PFSK-1 (cell line): Measurements from ENCODE around the gene GTF2F2.

Experiments
- FOXP2 ChIP-seq: optimal IDR thresholded peaks from 2 replicates; pipeline ENCODE3; 2011; ENCODE audit warnings: borderline replicate concordance, control low read depth, inconsistent platforms; ENCODE audit not compliant: insufficient read depth; ENCODE audit errors: extremely low read length, extremely low read depth
- POLR2AphosphoS5 ChIP-seq: IDR thresholded peaks from 2 replicates; pipeline ENCODE4 v1.6.1; 2012; ENCODE audit warnings: low read depth, mild to moderate bottlenecking, control low read depth, low read length, moderate library complexity
- SIN3A ChIP-seq: IDR thresholded peaks from 2 replicates; pipeline ENCODE4 v1.6.1; 2012; ENCODE audit warnings: mild to moderate bottlenecking, low read length, moderate library complexity, borderline replicate concordance; ENCODE audit not compliant: insufficient read depth
- TAF1 ChIP-seq: IDR thresholded peaks from 2 replicates; pipeline ENCODE4 v1.6.1; 2012; ENCODE audit warnings: low read length, control low read depth, borderline replicate concordance; ENCODE audit not compliant: insufficient read depth
- TF ChIP-seq, protein P1 (sequence below), 2 experiments: IDR thresholded peaks; 2 replicates each; pipeline versions ENCODE4 v1.6.1 to v1.8.0; 2011 to 2012; ENCODE audit warnings: low read depth in 2 of 2, low read length in 2 of 2, control low read depth in 1 of 2, inconsistent platforms in 1 of 2, mild to moderate bottlenecking in 1 of 2, moderate library complexity in 1 of 2; ENCODE audit not compliant: insufficient read depth in 1 of 2

DNA sequence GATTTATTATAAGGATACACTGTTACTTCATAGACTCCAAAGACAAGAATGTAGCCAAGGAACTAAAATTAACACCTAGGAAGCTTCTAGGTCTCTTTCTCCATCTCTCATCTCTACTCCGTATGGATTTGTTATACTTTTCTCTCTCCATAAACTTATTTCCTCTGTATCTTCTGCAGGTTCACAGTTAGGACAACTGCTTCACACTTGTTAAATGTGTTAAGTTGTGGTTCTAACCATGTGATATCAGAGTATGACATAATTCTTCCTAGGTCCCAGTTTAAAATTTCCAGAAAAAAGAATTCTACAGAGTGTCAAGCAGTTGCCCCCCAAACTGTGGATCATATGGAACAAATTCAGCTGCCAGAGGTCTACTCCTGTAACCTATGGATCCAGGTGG lies 42.3 kb upstream of the GTF2F2 start:
- TF ChIP-seq TAF1 (no peak), POLR2AphosphoS5 (no peak), SIN3A (no peak), FOXP2 (no peak)
- TF ChIP-seq, protein P1, sequence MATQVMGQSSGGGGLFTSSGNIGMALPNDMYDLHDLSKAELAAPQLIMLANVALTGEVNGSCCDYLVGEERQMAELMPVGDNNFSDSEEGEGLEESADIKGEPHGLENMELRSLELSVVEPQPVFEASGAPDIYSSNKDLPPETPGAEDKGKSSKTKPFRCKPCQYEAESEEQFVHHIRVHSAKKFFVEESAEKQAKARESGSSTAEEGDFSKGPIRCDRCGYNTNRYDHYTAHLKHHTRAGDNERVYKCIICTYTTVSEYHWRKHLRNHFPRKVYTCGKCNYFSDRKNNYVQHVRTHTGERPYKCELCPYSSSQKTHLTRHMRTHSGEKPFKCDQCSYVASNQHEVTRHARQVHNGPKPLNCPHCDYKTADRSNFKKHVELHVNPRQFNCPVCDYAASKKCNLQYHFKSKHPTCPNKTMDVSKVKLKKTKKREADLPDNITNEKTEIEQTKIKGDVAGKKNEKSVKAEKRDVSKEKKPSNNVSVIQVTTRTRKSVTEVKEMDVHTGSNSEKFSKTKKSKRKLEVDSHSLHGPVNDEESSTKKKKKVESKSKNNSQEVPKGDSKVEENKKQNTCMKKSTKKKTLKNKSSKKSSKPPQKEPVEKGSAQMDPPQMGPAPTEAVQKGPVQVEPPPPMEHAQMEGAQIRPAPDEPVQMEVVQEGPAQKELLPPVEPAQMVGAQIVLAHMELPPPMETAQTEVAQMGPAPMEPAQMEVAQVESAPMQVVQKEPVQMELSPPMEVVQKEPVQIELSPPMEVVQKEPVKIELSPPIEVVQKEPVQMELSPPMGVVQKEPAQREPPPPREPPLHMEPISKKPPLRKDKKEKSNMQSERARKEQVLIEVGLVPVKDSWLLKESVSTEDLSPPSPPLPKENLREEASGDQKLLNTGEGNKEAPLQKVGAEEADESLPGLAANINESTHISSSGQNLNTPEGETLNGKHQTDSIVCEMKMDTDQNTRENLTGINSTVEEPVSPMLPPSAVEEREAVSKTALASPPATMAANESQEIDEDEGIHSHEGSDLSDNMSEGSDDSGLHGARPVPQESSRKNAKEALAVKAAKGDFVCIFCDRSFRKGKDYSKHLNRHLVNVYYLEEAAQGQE (IDR thresholded peaks at IDR 0.05; ENCODE audit: insufficient read depth in 1 of 2, low read depth in 2 of 2, low read length in 2 of 2): no peak
